ENCODE results near the gene CNPY1.

DNA sequence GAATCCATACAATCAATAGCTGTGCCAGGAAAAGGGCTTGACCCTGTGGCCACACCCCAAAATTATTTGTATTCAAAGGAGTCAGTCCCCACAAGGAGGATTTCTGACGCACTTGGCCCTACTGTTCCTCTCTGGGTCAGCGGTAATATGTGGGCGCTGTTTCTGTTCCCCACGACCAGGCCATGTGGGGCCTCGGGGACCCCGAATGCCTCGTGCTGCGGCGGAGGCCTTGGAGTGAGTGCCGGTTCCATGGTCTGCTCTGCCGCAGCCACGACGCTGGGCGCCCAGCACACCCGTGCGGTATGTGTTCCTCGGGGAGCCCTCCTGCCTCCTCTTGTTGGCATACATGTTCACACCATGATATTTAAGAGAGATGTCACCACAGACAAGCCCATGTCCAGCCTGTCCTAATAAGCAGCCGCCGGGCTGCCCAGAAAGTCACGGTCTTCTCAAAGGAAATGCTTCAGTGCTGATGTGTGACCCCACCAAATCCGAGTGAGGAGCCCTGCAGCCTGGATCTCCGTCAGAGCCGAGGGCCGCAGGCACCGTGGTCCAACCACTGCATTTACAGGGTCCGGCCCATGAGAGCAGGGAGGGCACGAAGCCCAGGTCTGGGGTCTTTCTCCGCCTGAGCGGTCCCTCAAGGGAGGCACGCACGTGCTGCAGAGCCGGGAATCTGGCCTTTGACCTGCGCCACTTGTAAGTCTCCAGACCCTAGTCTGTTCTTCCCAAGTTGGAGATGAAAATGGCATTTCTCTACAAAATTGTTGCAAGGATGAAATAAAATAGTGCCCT, 52.4 kb downstream of the CNPY1 start:
- TF ChIP-seq, protein P1, sequence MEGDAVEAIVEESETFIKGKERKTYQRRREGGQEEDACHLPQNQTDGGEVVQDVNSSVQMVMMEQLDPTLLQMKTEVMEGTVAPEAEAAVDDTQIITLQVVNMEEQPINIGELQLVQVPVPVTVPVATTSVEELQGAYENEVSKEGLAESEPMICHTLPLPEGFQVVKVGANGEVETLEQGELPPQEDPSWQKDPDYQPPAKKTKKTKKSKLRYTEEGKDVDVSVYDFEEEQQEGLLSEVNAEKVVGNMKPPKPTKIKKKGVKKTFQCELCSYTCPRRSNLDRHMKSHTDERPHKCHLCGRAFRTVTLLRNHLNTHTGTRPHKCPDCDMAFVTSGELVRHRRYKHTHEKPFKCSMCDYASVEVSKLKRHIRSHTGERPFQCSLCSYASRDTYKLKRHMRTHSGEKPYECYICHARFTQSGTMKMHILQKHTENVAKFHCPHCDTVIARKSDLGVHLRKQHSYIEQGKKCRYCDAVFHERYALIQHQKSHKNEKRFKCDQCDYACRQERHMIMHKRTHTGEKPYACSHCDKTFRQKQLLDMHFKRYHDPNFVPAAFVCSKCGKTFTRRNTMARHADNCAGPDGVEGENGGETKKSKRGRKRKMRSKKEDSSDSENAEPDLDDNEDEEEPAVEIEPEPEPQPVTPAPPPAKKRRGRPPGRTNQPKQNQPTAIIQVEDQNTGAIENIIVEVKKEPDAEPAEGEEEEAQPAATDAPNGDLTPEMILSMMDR (conservative IDR thresholded peaks at IDR 0.05 in 1 of 2, IDR thresholded peaks at IDR 0.05 in 1 of 2; ENCODE audit: low read depth in 1 of 2, low read length in 2 of 2): no peak
- TF ChIP-seq EZH2 (IDR thresholded peaks at IDR 0.05; ENCODE audit: low read length, missing control alignments): no peak

Data from fibroblast of lung (primary cell).